Prostate gland (tissue), 2 donors: ENCODE measurements around the gene CASQ2. TPM values are rescaled to one million over a fixed set of nuclear protein-coding genes. Genes with fewer than 3 reads are reported as not detected.

Experiments used
- DNase-seq: peaks from one replicate; pipeline ENCODE4 v3.0.0-alpha.2; 2019; ENCODE audit warnings: low spot score
- H3K27ac ChIP-seq, 2 donors: fragments of 200-600 bp; sonication (generic); 2 replicates each; pipeline ENCODE4 v1.5.1; 2017 to 2019
- H3K27me3 ChIP-seq: fragments of 200-600 bp; sonication (generic); replicated peaks from 2 replicates; pipeline ENCODE4 v1.5.1; 2019; ENCODE audit not compliant: insufficient read depth
- H3K36me3 ChIP-seq, 2 donors: fragments of 200-600 bp; sonication (generic); 1 replicate in 1 of 2; 2 replicates in 1 of 2; pipeline versions ENCODE4 v1.5.1 to v1.8.1; 2017 to 2019
- H3K4me1 ChIP-seq: fragments of 200-600 bp; sonication (generic); replicated peaks from 2 replicates; pipeline ENCODE4 v1.5.1; 2019
- H3K4me3 ChIP-seq, 2 donors: fragments of 200-600 bp; sonication (generic); 2 replicates each; pipeline ENCODE4 v1.5.1; 2017 to 2019
- H3K9me3 ChIP-seq: fragments of 200-600 bp; sonication (generic); 2 replicates; pipeline ENCODE4 v1.5.1; 2017
- POLR2A ChIP-seq: fragments of 450-650 bp; IDR thresholded peaks from one replicate; pipeline ENCODE4 v1.6.1; 2016; ENCODE audit warnings: antibody characterized with exemption, mild to moderate bottlenecking
- POLR2AphosphoS5 ChIP-seq: sonication (generic); formaldehyde crosslinking; IDR thresholded peaks from one replicate; pipeline ENCODE4 v1.6.1; 2017; ENCODE audit warnings: antibody characterized with exemption
- WGBS: methylation state at CpG from one replicate; pipeline ENCODE4 v1.1.5; 2018; 5-methylcytosine and 5-hydroxymethylcytosine counted together
- intact Hi-C: fragments of 100-400 bp; cut with DNase I; formaldehyde crosslinking; loops from one replicate; pipeline ENCODE4 v1.14.2; 2022
- total RNA-seq, 2 donors: library from RNA; depleted of rRNA; stranded (reverse); fragments of >200 nt; gene quantifications; one replicate each; pipeline ENCODE4 v1.1.0, GENCODE V29; 2016
- TF ChIP-seq, protein P1 (sequence below), 4 experiments: fragments of 200-600 bp in 2 of 4; fragments of 450-650 bp in 2 of 4; sonication (generic) in 2 of 4; IDR thresholded peaks; 1 replicate in 3 of 4; 2 replicates in 1 of 4; pipeline ENCODE4 v1.5.1; 2016 to 2019; ENCODE audit warnings: antibody characterized with exemption in 4 of 4, mild to moderate bottlenecking in 2 of 4, moderate library complexity in 2 of 4

The CASQ2 gene
- total RNA-seq, 2 donors from 2014 or later = 6.4 to 6.6 TPM

GRCh38 chr1:115793162-115793561, 24.6 kb upstream of the CASQ2 start:
- WGBS = 11% methylated on average over 9 of the region's 9 CpGs

DNA sequence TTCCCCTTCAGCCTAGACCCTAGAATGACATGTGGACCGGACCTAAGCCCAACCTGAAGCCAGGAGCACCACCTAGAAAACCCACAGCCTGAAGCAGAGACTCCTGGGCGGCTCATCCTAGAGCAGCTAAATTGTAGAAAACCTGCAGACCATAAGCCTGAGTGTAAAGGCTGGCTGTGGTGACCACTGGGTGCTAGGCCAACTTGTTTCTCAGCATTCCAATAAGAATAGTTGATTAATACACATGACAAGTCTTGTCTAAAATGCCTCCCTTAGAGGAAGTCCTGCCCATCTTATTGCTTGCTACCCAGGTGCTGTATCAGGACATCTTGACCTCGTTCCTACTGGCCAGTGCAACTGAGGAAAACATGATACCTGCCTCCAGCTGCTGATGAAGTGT, 23.3 kb upstream of the CASQ2 start:
- Histone ChIP-seq H3K4me1 (no peaks in the 10 kb centered on the region), H3K9me3 (no peaks in the 10 kb centered on the region), H3K27ac (no peak overlapping the region), H3K27me3 (peaks cover 2% of the 10 kb centered on the region), H3K36me3 (no peaks in the 10 kb centered on the region), H3K4me3 (no peak overlapping the region)
- no peak for DNase-seq
- TF ChIP-seq POLR2AphosphoS5 = no peak
- TF ChIP-seq, protein P1, sequence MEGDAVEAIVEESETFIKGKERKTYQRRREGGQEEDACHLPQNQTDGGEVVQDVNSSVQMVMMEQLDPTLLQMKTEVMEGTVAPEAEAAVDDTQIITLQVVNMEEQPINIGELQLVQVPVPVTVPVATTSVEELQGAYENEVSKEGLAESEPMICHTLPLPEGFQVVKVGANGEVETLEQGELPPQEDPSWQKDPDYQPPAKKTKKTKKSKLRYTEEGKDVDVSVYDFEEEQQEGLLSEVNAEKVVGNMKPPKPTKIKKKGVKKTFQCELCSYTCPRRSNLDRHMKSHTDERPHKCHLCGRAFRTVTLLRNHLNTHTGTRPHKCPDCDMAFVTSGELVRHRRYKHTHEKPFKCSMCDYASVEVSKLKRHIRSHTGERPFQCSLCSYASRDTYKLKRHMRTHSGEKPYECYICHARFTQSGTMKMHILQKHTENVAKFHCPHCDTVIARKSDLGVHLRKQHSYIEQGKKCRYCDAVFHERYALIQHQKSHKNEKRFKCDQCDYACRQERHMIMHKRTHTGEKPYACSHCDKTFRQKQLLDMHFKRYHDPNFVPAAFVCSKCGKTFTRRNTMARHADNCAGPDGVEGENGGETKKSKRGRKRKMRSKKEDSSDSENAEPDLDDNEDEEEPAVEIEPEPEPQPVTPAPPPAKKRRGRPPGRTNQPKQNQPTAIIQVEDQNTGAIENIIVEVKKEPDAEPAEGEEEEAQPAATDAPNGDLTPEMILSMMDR (IDR thresholded peaks at IDR 0.05) = no peak
- no peak for TF ChIP-seq POLR2A
- WGBS = 88% methylated on average over 3 of the region's 3 CpGs
- intact Hi-C loops = no loop called here

More at GRCh38 chr1:115793162-115793561, 24.6 kb upstream of the CASQ2 start:
- no peaks in the 10 kb centered on the region for H3K9me3 ChIP-seq
- H3K27me3 ChIP-seq = peaks cover 2% of the 10 kb centered on the region
- no peak overlapping the region for H3K4me3 ChIP-seq
- H3K27ac ChIP-seq = no peak overlapping the region
- TF ChIP-seq, protein P1 (IDR thresholded peaks at IDR 0.05) = no peak
- TF ChIP-seq POLR2A (no peak), POLR2AphosphoS5 (no peak)
- H3K4me1 ChIP-seq = no peaks in the 10 kb centered on the region
- intact Hi-C loops = no loop called here
- DNase-seq = no peak
- no peaks in the 10 kb centered on the region for H3K36me3 ChIP-seq

DNA sequence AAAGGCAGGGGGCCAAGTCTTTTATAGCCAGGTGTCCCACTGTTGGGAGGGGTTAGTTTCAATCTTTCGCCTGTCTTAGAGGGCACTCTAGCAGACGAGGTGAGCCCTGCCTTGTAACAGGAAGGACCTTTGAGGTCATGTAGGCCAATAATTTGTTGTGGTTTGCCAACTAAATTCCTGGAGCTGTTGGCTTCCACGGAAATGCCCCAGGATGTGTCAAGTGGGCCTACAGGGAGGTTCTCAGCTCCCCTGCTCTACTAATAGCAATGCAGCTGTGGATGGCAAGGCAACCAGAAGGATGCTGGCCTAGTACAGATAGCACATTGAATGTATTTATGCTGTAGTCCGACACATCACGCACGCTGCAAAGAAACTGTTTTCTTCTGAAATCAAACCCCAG, 22.3 kb upstream of the CASQ2 start:
- no peak overlapping the region for H3K4me3 ChIP-seq
- H3K4me1 ChIP-seq = no peaks in the 10 kb centered on the region
- intact Hi-C loops = no loop called here
- DNase-seq = no peak
- no peak overlapping the region for H3K27ac ChIP-seq
- H3K9me3 ChIP-seq = no peaks in the 10 kb centered on the region
- TF ChIP-seq POLR2A (no peak), POLR2AphosphoS5 (no peak)
- TF ChIP-seq, protein P1 (IDR thresholded peaks at IDR 0.05) = no peak
- no peaks in the 10 kb centered on the region for H3K36me3 ChIP-seq
- H3K27me3 ChIP-seq = peaks cover 2% of the 10 kb centered on the region
- 76% methylated on average over 6 of the region's 6 CpGs for WGBS

- WGBS = 21% methylated on average over 3 of the region's 3 CpGs
- TF ChIP-seq, protein P1 (IDR thresholded peaks at IDR 0.05) = no peak
- no peak for TF ChIP-seq POLR2AphosphoS5
- TF ChIP-seq POLR2A = no peak
- DNase-seq = no peak
These were observed 21.8 kb upstream of the CASQ2 start for GRCh38 chr1:115790356-115790755.

GRCh38 chr1:115783311-115783710, 14.8 kb upstream of the CASQ2 start:
- H3K36me3 ChIP-seq = no peaks in the 10 kb centered on the region
- no peak overlapping the region for H3K4me3 ChIP-seq
- H3K9me3 ChIP-seq = no peaks in the 10 kb centered on the region
- DNase-seq = no peak
- intact Hi-C loops = no loop called here
- no peaks in the 10 kb centered on the region for H3K27me3 ChIP-seq
- H3K27ac ChIP-seq = no peak overlapping the region
- H3K4me1 ChIP-seq = no peaks in the 10 kb centered on the region
- TF ChIP-seq, protein P1 (IDR thresholded peaks at IDR 0.05) = no peak
- TF ChIP-seq POLR2AphosphoS5 (no peak), POLR2A (no peak)

More at GRCh38 chr1:115790356-115790755, 21.8 kb upstream of the CASQ2 start:
- no peak overlapping the region for H3K27ac ChIP-seq
- intact Hi-C loops = no loop called here
- H3K9me3 ChIP-seq = no peaks in the 10 kb centered on the region
- H3K27me3 ChIP-seq = peaks cover 2% of the 10 kb centered on the region
- no peaks in the 10 kb centered on the region for H3K4me1 ChIP-seq
- no peak overlapping the region for H3K4me3 ChIP-seq
- no peaks in the 10 kb centered on the region for H3K36me3 ChIP-seq
